ENCODE results near the gene ORC1.

Gene ORC1

DNA sequence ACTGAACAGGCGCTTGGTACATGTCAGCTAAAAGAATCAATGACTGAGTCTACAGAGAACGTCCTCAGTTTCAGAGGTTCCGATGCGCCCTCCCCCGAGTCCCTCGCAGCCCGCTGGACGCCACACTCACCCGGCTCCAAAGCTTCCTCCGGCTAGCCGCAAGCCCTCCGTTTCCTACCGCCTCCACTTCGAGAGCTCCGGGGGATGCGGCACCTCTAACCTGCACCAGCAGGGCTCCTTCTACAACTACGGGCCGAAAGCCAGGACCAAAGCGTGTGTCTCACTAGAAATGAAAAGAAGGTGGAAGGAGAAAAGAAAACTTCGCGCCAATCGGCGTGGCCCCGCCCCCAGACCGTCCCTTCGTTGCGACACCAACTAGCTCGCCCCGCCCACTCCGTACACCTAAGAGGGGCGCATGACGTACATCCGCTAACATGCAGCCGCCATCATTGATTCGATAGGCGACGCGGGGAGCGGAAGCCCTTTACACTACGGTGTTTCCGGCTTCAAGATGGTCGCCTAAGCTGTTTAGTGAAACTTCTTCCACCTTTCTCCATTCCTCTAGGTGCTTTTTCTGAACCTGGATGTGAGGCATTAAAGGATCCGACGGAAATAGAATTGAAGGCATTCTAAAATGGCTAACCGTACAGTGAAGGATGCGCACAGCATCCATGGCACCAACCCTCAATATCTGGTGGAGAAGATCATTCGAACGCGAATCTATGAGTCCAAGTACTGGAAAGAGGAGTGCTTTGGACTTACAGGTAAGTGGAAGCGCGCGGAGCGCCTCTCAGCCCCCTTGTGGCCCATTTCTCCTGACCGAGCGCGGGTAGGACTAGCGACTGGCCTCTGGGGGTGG is at the start of gene ORC1, which contains the start of gene PRPF38A:
Gene ORC1, minus strand, starts transcription at position 308 of the 859 bp plus-strand sequence. CDS start 2,200 bp downstream, outside the sequence.
Gene PRPF38A, plus strand, starts transcription at position 487 of the 859 bp plus-strand sequence. Its CDS starts 148 bp downstream, at position 635.
- peak; percentile 100 for DNase-seq

DNA sequence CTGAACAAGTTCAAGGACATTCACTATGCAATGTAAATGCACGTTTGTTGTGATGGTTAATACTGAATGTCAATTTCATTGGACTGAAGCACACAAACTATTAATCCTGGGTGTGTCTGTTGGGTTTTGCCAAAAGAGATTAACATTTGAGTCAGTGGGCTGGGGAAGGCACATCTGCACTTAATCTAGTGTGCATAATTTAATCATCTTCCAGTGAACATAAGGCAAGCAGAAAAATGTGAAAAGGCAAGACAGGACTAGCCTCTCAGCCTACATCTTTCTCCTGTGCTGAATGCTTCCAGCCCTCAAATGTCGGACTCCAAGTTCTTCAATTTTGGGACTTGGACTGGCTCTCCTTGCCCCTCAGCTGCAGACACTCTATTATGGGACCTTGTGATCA is 40.2 kb upstream of the ORC1 start:
- no peak for DNase-seq

GRCh38 chr1:52439976-52440375 is 35.8 kb upstream of the ORC1 start:
- no peak for DNase-seq

DNA sequence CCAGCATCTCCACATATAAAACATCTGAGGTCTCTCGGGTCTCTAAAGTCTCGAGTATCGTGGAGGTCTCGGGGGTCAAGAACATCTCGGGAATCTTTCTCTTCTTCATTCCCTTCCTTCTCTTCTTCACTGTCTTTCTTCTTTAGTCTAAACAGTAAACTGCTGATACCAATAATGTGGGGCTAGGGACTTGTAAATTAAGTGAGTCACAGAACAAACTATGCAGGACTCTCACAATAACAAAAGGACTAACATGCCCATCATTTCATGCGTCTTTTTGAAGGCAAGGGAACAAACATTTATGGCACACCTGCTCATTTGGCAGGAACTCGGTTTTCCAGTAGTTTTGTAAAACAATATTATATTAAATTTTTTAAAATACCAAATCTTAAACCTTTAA is 32.6 kb upstream of the ORC1 start:
- no peak for DNase-seq

- DNase-seq: no peak
These were observed 31.4 kb upstream of the ORC1 start for GRCh38 chr1:52435650-52436049.

DNA sequence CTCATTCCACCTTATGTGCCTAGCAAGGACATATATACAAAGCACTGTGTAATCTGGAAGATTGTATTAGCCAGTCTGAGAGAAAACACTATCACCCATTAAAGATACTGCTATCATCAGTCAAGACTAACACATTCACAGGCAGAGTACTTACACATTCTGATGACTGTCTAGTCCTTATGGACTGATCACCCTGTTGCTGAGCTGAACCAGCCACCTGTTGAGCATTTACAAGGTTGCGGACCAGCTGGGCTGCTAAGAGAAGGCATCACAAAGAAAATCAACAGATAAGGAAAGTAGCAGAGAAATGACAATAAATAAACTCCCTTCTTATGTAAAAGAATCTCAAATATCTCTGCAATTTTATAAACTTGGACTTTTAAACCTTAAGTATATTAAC is 31.0 kb upstream of the ORC1 start:
- DNase-seq: no peak

DNA sequence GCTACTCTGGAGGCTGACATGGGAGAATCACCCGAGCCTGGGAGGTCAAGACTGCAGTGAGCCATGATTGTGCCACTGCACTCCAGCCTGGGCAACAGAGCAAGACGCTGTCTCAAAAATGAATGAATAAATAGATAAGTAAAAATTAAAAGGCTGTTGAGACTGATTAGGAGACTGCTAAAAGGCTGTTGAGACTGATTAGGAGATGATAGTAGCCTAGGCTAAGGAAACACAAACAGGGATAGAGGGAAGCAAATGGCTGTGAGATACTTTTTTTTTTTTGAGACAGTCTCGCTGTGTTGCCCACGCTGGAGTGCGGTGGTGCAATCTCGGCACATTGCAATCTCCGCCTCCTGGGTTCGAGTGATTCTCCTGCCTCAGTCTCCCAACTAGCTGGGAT is 28.6 kb upstream of the ORC1 start:
- DNase-seq: no peak

GRCh38 chr1:52427152-52427551 is 22.9 kb upstream of the ORC1 start:
- DNase-seq: no peak

- no peak for DNase-seq
These were observed 22.1 kb upstream of the ORC1 start for GRCh38 chr1:52426371-52426770.

- DNase-seq: no peak
These were observed 20.6 kb upstream of the ORC1 start for GRCh38 chr1:52424813-52425212.

DNA sequence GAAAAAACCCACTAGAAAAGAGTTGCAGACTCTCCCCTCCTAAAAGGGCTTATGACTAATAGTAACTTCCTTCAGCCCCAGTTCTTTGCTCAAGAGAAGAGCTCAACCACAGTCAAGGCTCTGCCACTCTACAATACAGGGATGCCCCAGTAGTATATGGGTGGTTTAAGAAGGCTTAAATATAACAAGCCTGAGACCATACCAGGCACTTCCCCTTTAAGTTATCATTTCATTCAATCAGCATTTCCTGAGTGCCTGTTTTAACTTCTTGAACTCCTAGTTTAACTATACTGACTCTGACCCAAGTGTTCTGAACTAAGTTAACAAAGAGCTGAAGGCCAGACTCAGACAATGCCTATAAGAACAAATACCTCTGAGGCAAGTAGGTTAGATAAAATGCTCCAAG is 20.0 kb upstream of the ORC1 start:
- no peak for DNase-seq

DNA sequence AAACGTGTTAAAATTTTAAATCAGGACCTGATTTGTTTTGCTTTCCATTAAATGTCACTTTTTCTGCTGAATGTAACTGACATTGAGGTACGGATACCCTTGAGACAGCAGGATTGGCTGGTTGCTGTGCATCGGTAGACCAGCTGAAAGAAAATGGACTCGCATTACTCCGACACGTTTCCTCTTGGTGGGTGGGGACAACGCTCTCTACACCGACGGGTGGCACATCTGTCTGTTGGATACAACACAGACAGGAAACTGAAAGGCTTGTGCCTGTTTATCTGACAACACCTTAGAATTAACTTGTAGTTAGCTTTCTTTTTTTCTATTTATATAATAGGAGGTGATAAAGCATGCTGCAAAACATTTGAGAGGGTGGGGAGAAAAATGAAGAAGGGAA is 19.5 kb upstream of the ORC1 start:
- DNase-seq: no peak

GRCh38 chr1:52423055-52423454 is 18.8 kb upstream of the ORC1 start:
- no peak for DNase-seq

DNA sequence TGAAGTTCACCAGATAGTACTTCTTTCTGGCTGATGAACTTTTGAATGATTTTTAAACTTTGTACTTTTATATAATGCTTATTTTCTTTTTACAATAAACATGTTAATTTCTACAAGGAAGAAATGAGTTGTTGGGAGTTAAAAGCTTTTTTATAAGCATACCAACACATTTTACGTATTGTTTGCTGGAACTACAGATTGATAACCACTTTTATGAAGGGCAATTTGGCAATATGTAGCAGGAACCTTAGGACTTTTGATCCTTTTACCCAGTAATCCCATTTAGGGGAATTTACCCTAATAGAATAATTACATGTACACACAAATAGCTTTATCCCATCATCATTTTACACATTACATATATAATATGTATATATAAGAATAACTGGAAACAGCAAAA is 16.5 kb upstream of the ORC1 start:
- DNase-seq: no peak

DNA sequence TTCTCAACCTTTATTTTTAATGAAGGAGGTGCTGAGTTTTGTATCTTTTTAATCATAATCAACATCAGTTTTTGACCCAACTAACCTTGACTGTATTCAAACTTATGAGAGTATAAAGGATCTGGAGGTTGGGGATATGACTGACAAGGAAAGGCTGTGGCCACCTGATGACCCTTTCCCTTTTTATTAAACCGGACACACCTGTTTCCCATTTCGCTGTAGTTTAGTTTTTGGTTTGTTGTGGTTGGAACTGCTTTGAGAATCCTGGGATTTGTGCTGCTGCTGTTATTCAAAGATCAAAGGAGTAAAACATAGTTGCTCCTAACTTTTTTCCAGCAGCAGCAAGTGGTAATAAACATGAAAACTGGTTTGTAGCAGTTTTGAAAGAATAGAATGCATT is 12.6 kb upstream of the ORC1 start:
- DNase-seq: no peak

- DNase-seq: no peak
These were observed 10.7 kb upstream of the ORC1 start for GRCh38 chr1:52414942-52415341.

GRCh38 chr1:52413410-52413989 is 9.3 kb upstream of the ORC1 start:
- DNase-seq: no peak

GRCh38 chr1:52404975-52405338 is 734 bp upstream of the ORC1 start:
- DNase-seq: no peak

- DNase-seq: peak; percentile 44
These were observed 582 bp downstream of the ORC1 start for GRCh38 chr1:52403566-52404115.

DNA sequence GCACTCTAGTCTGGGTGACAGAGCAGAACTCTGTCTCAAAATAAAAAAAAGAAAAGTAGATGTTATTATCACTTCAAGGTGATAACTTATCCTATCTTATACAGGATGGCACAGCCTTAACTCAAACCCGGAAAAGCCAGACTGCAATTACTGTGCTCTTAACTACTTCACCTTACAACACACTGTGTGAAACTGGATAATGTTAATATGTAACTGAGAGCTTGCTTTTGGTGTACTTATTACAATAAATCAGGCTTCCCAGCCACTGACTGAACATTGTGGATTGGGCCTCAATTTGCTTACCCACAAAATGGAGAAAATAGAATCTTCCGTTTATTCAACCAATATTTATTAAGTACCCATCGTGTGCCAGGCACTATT is 1.4 kb downstream of the ORC1 start:
- DNase-seq: no peak

DNA sequence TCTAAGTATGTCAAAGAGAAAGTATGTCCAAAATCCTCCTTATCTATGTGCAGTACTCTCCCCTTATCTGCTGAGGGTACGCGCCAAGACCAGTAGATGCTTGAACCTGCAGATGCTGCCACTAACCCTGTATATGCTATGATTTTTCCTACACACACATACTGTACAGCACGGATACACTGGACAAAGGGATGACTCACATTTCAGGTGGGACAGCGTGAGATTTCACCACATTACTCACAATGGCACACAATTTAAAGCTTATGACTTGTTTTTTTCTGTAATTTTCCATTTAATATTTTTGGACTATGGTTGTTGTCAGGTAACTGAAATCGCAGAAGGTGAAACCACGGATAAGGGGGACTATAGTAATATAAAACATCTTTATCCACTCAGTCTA is 4.1 kb downstream of the ORC1 start:
- DNase-seq: no peak

DNA sequence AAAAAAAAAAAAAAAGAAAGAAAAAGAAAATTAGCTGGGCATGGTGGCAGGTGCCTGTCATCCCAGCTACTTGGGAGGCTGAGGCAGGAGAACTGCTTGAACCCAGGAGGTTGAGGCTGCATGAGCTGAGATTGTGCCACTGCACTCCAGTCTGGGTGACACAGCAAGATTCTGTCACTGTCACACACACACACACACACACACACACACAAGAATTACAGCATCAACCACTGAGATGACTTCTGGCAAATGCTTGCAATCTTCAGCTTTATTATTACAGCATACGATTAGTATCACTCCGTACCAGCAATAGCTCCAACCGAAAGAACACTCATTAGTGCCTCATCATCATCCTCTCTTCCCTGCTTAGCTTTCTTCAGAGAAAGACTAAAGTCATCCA is 4.6 kb downstream of the ORC1 start:
- no peak for DNase-seq

DNA sequence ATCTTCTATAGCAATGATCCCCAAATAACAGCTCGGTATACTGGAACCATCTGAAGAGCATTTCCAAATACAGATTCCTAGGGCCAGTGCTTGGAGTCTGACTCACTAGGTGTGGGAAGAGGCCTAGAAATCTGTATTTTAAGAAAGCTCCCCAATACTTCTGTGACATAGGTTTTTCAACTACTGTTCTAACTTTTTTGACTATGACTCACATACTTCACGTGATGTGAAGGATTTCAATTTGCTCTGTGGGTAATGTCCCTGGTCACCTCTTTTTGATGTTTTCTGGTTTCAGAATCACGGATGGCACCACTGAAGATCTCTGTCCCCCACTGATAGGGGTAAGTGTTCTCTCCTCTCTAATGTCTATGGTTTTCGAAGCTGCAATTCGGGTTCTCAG is 11.0 kb downstream of the ORC1 start:
- DNase-seq: no peak

- no peak for DNase-seq
These were observed 17.8 kb downstream of the ORC1 start for GRCh38 chr1:52386458-52386857.
